HCT116 (cell line): ENCODE measurements around the gene C20orf141. TPM values are rescaled to one million over a fixed set of nuclear protein-coding genes. Genes with fewer than 3 reads are reported as not detected.

Source experiments
- ATAC-seq: fragments of 200-7000 bp; cut with Tn5 transposase; 2 replicates; pipeline ENCODE4 v1.9.1; 2020; ENCODE audit warnings: mild to moderate bottlenecking, moderate library complexity
- BruUV-seq: library from RNA; stranded (reverse); fragments of 400-500 nt; replicated peaks from 2 replicates; lab custom pipeline; 2021; lab: Mats Ljungman, UMichigan
- CTCF ChIA-PET: fragments of 300-600 bp; sonication (Branson Sonifier 250); formaldehyde crosslinking; loops from one replicate; lab custom pipeline; 2021; ENCODE audit warnings: antibody characterized with exemption; lab: Charles Lee
- POLR2A ChIA-PET: fragments of 300-600, 350-600 bp; sonication (Branson Sonifier 250); formaldehyde crosslinking; loops from one replicate; lab custom pipeline; 2021; ENCODE audit warnings: antibody characterized with exemption; lab: Charles Lee
- RAD21 ChIA-PET, 2 experiments: fragments of 300-600 bp; sonication (Branson Sonifier 250); formaldehyde crosslinking; loops; one replicate each; lab custom pipeline; 2023; ENCODE audit warnings: low total read pairs in 2 of 2; ENCODE audit not compliant: uncharacterized antibody in 2 of 2, unreplicated experiment in 2 of 2, low non-redundant PET in 1 of 2; lab: Charles Lee
- DNase-seq: peaks from one replicate; pipeline ENCODE4 v3.0.0-alpha.2; 2010; ENCODE audit warnings: low read depth, low spot score
- H2AFZ ChIP-seq: fragments of 200-600 bp; shearing (Covaris generic), sonication (generic); 2 replicates; pipeline ENCODE4 v1.6.1; 2017; ENCODE audit warnings: low read depth, mixed run types, mixed read lengths, antibody characterized with exemption, low read length; ENCODE audit not compliant: poor library complexity, severe bottlenecking
- H3K27ac ChIP-seq: 2 replicates; pipeline ENCODE4 v1.5.1; 2012; ENCODE audit warnings: low read depth, low read length
- H3K27me3 ChIP-seq: fragments of 200-600 bp; sonication (generic); 2 replicates; pipeline ENCODE4 v1.6.1; 2016; ENCODE audit warnings: mixed run types, low read length, mixed read lengths; ENCODE audit not compliant: insufficient read depth
- H3K36me3 ChIP-seq, 2 experiments: fragments of 200-500 bp in 1 of 2; fragments of 200-600 bp in 1 of 2; sonication (Bioruptor generic) in 1 of 2; sonication (generic) in 1 of 2; 2 replicates each; pipeline versions ENCODE4 v1.5.1 to v1.6.1; 2014 to 2016; ENCODE audit warnings: low read length in 2 of 2, inconsistent platforms in 1 of 2, mixed read lengths in 1 of 2, mixed run types in 1 of 2; ENCODE audit not compliant: insufficient read depth in 2 of 2, control insufficient read depth in 1 of 2
- H3K4me1 ChIP-seq, 2 experiments: fragments of 200-600 bp in 1 of 2; sonication (generic) in 1 of 2; 2 replicates each; pipeline versions ENCODE4 v1.5.1 to v1.6.1; 2012 to 2017; ENCODE audit warnings: low read length in 2 of 2, inconsistent platforms in 1 of 2, mild to moderate bottlenecking in 1 of 2, mixed read lengths in 1 of 2, mixed run types in 1 of 2, moderate library complexity in 1 of 2; ENCODE audit not compliant: insufficient read depth in 2 of 2, control insufficient read depth in 1 of 2
- H3K4me2 ChIP-seq: fragments of 200-600 bp; sonication (generic); 2 replicates; pipeline ENCODE4 v1.6.1; 2017; ENCODE audit warnings: mixed run types, low read length, mixed read lengths
- H3K4me3 ChIP-seq, 2 experiments: fragments of 200-600 bp in 1 of 2; sonication (generic) in 1 of 2; replicated peaks in 1 of 2; 2 replicates each; pipeline ENCODE4 v1.5.1; 2011 to 2016; ENCODE audit warnings: low read length in 2 of 2, control low read depth in 1 of 2, low read depth in 1 of 2, mild to moderate bottlenecking in 1 of 2, mixed read lengths in 1 of 2, mixed run types in 1 of 2
- H3K79me2 ChIP-seq: fragments of 200-600 bp; sonication (generic); 2 replicates; pipeline ENCODE4 v1.6.1; 2017; ENCODE audit warnings: mild to moderate bottlenecking, mixed run types, low read length, moderate library complexity, mixed read lengths; ENCODE audit not compliant: insufficient read depth
- H3K9ac ChIP-seq: fragments of 200-600 bp; sonication (generic); 2 replicates; pipeline ENCODE4 v1.6.1; 2016; ENCODE audit warnings: low read length, mixed read lengths
- H3K9me2 ChIP-seq: fragments of 200-600 bp; sonication (generic), shearing (Covaris generic); 2 replicates; pipeline ENCODE4 v1.6.1; 2017; ENCODE audit warnings: mixed run types, mild to moderate bottlenecking, moderate library complexity; ENCODE audit not compliant: insufficient read depth
- H3K9me3 ChIP-seq, 2 experiments: fragments of 200-500 bp in 1 of 2; fragments of 200-600 bp in 1 of 2; sonication (Bioruptor generic) in 1 of 2; sonication (generic) in 1 of 2; 2 replicates each; pipeline ENCODE4 v1.6.1; 2014 to 2017; ENCODE audit warnings: low read length in 2 of 2, mixed read lengths in 2 of 2, inconsistent platforms in 1 of 2, low read depth in 1 of 2, mild to moderate bottlenecking in 1 of 2, mixed run types in 1 of 2, moderate library complexity in 1 of 2; ENCODE audit not compliant: control insufficient read depth in 1 of 2, insufficient read depth in 1 of 2
- H4K20me1 ChIP-seq: fragments of 200-600 bp; sonication (generic), shearing (Covaris generic); 2 replicates; pipeline ENCODE4 v1.6.1; 2017; ENCODE audit warnings: mixed run types, mild to moderate bottlenecking, moderate library complexity; ENCODE audit not compliant: insufficient read depth
- CBX3 ChIP-seq: IDR thresholded peaks from 2 replicates; pipeline ENCODE4 v1.6.1; 2012; ENCODE audit warnings: low read depth
- EZH2phosphoT487 ChIP-seq: fragments of 200-600 bp; IDR thresholded peaks from 2 replicates; pipeline ENCODE4 v1.6.1; 2018; ENCODE audit warnings: antibody characterized with exemption, borderline replicate concordance
- FOSL1 ChIP-seq: IDR thresholded peaks from 2 replicates; pipeline ENCODE4 v1.6.1; 2012; ENCODE audit warnings: low read depth
- POLR2A ChIP-seq: IDR thresholded peaks from 2 replicates; pipeline ENCODE4 v1.7.0; 2011; ENCODE audit warnings: borderline replicate concordance; ENCODE audit not compliant: insufficient read depth, insufficient read length; ENCODE audit errors: extremely low read depth
- POLR2AphosphoS5 ChIP-seq: IDR thresholded peaks from 2 replicates; pipeline ENCODE4 v1.6.1; 2011; ENCODE audit warnings: mild to moderate bottlenecking, low read depth, low read length, moderate library complexity
- YY1 ChIP-seq: IDR thresholded peaks from 2 replicates; pipeline ENCODE4 v1.6.1; 2011; ENCODE audit warnings: low read length, low read depth, moderate library complexity, mild to moderate bottlenecking; ENCODE audit not compliant: insufficient replicate concordance; ENCODE audit errors: extremely low read depth
- ZNF274 ChIP-seq: fragments of 200-500 bp; sonication (Bioruptor generic); IDR thresholded peaks from 2 replicates; pipeline ENCODE4 v1.6.1; 2014; ENCODE audit warnings: mild to moderate bottlenecking, low read depth, low read length, inconsistent platforms
- intact Hi-C: fragments of 100-400 bp; cut with micrococcal nuclease; formaldehyde crosslinking; loops from 2 replicates; pipeline ENCODE4 v1.10.0; 2022
- total RNA-seq: library from RNA; stranded (reverse); gene quantifications from one replicate; pipeline ENCODE4 v1.2.1, GENCODE V29; 2021; ENCODE audit not compliant: unreplicated experiment
- TF ChIP-seq, protein P1 (sequence below): IDR thresholded peaks from 2 replicates; pipeline ENCODE4 v1.6.1; 2012; ENCODE audit warnings: low read depth

The C20orf141 gene
- total RNA-seq, 1 experiment from 2014 or later = not detected

DNA sequence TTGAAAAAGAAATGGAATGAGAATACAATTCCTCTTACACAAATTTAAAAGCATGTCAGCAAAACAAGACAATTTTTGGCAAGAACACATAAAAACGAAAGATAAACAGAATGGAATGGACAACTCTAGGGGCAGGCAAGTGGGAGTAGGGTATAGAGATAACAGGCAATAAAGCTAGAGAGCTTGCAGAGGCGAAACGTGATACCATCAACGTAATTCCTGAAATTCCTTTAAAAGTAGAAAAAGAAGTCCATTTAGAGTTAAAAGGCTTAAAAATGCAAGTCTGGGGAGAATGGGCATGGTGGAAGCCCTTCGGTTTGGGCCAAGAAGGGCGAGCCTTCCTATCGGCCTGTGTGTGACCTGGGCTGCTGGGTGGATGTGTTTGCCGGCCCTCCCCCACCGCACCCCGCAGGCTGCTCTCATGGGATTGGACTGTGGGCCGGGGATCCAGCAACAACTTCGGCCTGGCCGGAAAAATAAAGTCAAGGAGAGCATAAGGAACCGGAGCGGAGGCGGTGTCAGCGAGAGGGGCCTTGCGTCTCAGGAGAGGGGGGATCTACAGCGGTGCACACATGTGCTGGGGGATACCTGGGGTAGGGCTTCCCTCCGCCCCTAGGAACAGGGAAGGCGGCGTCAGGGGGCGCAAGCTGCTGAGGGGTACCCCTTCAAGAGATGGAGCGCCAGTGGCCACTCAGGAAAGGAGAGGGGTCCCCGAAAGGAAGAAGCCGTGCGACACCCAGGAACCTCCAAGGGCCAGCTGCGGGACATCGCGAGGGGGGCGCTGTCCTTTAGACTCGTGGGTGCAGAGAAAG, 5.5 kb downstream of the C20orf141 start:
- no TSS peak for BruUV-seq
- TF ChIP-seq POLR2A (no peak), FOSL1 (no peak), POLR2AphosphoS5 (no peak), YY1 (no peak), EZH2phosphoT487 (no peak), ZNF274 (no peak), CBX3 (no peak)
- TF ChIP-seq, protein P1, sequence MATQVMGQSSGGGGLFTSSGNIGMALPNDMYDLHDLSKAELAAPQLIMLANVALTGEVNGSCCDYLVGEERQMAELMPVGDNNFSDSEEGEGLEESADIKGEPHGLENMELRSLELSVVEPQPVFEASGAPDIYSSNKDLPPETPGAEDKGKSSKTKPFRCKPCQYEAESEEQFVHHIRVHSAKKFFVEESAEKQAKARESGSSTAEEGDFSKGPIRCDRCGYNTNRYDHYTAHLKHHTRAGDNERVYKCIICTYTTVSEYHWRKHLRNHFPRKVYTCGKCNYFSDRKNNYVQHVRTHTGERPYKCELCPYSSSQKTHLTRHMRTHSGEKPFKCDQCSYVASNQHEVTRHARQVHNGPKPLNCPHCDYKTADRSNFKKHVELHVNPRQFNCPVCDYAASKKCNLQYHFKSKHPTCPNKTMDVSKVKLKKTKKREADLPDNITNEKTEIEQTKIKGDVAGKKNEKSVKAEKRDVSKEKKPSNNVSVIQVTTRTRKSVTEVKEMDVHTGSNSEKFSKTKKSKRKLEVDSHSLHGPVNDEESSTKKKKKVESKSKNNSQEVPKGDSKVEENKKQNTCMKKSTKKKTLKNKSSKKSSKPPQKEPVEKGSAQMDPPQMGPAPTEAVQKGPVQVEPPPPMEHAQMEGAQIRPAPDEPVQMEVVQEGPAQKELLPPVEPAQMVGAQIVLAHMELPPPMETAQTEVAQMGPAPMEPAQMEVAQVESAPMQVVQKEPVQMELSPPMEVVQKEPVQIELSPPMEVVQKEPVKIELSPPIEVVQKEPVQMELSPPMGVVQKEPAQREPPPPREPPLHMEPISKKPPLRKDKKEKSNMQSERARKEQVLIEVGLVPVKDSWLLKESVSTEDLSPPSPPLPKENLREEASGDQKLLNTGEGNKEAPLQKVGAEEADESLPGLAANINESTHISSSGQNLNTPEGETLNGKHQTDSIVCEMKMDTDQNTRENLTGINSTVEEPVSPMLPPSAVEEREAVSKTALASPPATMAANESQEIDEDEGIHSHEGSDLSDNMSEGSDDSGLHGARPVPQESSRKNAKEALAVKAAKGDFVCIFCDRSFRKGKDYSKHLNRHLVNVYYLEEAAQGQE = no peak
- TF ChIP-seq, all 23 proteins: peak for 0
- Histone ChIP-seq H3K27me3 (peaks cover 3% of the 10 kb centered on the region; the same call in 1 of the 2 replicates), H3K4me2 (no peak overlapping the region), H3K4me3 (no peak overlapping the region), H3K9me3 (no peaks in the 10 kb centered on the region), H3K79me2 (no peaks in the 10 kb centered on the region), H3K27ac (no peak overlapping the region), H3K9ac (no peak overlapping the region), H3K9me2 (no peaks in the 10 kb centered on the region), H3K4me1 (peaks cover 3 to 7% of the 10 kb centered on the region in 2 experiments; a peak in 3 of 4 replicates), H2AFZ (no peak overlapping the region), H3K36me3 (no peaks in the 10 kb centered on the region), H4K20me1 (no peaks in the 10 kb centered on the region)
- RAD21 ChIA-PET = no interaction called here
- no peak for ATAC-seq
- intact Hi-C loops = no loop called here
- no peak for DNase-seq
- CTCF ChIA-PET = no interaction called here
- POLR2A ChIA-PET = no interaction called here
